Choroid plexus epithelial cell (primary cell): Measurements from ENCODE around the gene RTP2.

Experiments used
- DNase-seq: peaks from one replicate; pipeline ENCODE4 v3.0.0-alpha.2; 2010; ENCODE audit warnings: low read depth
- H3K4me3 ChIP-seq: 2 replicates; pipeline ENCODE4 v1.5.1; 2011; ENCODE audit warnings: low read depth, mild to moderate bottlenecking, control low read depth, low read length, moderate library complexity
- TF ChIP-seq, protein P1 (sequence below): conservative IDR thresholded peaks from 2 replicates; pipeline ENCODE4 v1.5.1; 2011; ENCODE audit warnings: low read depth, mild to moderate bottlenecking, control low read depth, inconsistent platforms, low read length, moderate library complexity

RTP2 gene

DNA sequence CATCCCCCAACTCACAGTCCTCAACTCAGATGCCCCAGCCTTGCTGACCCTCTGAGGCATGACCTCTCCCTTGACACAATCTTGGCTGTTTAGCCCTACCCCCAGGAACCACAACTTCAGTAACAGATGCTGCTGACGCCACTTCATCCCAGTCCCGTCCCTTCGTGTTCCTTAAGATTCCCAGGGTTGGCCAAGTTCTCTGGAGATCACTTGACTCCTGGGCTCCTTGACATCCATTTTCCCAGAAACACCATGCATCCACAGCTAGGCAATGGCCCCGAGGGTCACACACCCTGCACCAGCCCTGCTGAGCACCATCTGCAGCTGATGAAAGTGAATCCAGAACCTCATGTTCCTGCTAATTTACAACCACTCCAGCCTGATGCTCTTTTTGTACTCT lies 6.9 kb downstream of the RTP2 start:
- TF ChIP-seq, protein P1, sequence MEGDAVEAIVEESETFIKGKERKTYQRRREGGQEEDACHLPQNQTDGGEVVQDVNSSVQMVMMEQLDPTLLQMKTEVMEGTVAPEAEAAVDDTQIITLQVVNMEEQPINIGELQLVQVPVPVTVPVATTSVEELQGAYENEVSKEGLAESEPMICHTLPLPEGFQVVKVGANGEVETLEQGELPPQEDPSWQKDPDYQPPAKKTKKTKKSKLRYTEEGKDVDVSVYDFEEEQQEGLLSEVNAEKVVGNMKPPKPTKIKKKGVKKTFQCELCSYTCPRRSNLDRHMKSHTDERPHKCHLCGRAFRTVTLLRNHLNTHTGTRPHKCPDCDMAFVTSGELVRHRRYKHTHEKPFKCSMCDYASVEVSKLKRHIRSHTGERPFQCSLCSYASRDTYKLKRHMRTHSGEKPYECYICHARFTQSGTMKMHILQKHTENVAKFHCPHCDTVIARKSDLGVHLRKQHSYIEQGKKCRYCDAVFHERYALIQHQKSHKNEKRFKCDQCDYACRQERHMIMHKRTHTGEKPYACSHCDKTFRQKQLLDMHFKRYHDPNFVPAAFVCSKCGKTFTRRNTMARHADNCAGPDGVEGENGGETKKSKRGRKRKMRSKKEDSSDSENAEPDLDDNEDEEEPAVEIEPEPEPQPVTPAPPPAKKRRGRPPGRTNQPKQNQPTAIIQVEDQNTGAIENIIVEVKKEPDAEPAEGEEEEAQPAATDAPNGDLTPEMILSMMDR, result no peak
- no peak for DNase-seq
- H3K4me3 ChIP-seq, result no peak overlapping the region

DNA sequence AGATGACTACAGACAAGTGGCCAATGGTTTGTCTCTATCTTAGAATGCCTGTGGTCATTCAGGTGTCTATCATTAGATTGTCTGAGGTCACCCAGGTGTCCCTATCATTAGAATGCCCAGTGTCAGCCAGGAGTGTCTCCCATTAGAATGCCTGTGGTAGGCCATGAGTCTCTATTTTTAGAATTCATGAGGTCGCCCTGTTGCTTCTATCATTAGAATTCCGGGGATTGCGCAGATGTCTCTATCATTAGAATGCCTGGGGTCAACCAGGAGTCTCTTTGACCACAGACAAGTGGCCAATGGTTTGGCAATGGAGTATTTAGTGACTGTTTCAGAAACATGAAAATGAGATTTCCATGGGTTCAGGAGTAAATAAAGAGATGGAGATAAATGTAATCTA lies 7.6 kb downstream of the RTP2 start:
- no peak overlapping the region for H3K4me3 ChIP-seq
- TF ChIP-seq, protein P1, result no peak
- DNase-seq, result peak; percentile 47

DNA sequence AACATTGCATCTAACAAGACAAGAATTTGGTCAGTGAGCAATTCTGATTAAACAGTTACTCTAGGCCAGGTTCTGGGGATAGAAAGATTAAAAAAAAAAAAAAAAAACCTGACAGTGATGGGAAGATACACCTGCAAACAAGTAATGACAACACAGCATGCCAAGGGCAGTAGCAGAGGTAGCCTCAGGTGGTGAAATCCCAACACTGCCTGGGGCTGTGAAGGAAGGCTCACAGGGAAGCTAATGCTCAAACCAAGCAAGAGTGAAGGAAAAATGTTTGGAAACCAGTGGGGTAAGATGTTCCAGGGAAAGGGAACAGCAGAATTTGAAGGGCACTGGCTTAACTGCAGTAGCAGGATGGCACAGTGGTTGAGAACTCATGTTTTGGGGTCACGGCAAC lies 8.9 kb downstream of the RTP2 start:
- TF ChIP-seq, protein P1, result no peak
- no peak overlapping the region for H3K4me3 ChIP-seq
- no peak for DNase-seq

DNA sequence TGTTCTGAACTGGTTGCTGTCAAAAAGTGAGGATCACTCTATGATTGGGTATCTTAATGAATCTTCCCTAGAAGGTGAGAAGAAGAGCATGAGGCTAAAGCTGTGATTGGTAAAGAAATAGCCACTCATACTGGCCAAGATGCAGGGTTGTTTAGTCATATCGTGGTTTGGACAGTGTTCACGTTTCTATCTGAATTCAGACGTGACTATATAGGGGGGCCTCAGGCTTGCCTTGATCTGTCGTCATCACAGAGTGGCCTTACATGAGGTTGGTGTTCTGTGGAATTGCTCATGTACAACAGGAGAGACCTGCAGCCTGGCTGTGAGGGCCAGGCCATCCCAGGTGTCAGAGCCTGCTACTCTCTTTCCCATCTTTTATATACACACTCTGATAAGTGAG lies 12.4 kb downstream of the RTP2 start:
- H3K4me3 ChIP-seq, result no peak overlapping the region
- peak; percentile 62 for DNase-seq
- TF ChIP-seq, protein P1, result no peak

DNA sequence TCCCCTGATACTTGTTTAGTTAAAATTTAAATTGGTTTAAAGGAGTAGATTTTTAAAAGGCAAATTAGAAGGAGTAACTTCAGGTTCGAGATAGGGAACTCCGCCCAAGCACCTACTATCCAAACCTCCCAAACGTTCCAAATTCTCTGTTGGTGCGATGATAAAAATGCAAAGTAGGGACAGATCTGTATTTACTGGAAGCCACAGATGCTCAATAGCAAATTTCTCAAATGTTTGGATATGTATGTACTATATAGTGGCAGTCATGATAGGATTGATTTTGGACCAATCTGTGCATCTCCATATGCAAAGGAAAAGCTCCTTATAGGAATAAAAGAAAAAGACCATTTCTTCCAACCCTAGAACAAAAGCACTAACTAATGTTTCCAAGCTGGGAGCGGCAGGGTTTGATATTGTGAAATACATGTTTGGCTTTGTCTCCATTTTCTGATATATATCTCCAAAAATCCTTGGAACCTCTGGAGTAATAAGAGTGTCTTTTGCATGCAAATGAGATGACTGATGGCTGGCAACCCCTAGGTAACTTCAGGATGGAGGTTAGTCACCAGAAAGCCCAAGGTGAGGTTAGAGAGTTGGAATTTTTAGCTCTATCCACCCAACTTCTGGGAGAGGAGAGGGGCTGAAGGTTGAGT lies 15.6 kb downstream of the RTP2 start:
- H3K4me3 ChIP-seq, result no peak overlapping the region
- TF ChIP-seq, protein P1, result no peak
- DNase-seq, result no peak

DNA sequence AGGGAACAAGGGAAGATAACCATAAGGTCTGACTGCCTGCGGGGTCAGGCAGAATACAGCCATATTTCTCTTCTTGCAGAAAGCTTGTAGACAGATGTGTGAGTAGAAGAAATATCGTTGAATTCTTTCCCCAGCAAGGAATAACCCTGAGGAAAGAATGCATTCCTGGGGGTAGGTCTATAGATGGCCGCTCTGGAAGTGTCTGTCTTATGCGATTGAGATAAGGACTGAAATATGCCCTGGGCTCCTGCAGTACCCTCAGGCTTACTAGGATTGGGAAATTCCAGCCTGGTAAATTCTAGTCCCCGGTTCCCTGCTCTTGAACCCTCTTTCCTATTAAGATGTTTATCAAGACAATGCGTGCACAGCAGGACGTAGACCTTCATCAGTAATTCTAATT lies 16.4 kb downstream of the RTP2 start:
- TF ChIP-seq, protein P1, result no peak
- no peak for DNase-seq

DNA sequence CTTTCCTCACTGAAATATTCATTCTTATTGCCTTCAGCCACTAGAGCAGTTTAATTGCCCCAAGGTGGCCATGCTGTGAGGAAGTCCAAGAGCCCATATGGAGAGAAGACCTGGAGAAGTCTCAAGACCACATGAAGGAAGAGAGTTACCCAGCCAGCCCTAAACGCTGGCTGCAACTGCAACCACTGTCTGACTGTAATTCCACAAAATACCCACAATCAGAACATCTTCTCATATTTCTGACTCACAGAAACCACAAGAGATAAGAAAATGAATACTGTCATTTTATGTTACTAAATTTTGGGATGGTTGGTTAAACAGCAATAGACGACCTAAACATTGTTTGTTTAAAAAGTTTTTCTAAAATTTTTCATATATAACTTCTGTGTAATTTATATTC lies 17.5 kb downstream of the RTP2 start:
- DNase-seq, result peak; percentile 82
- H3K4me3 ChIP-seq, result no peak overlapping the region
- TF ChIP-seq, protein P1, result no peak

More for the DNA sequence above, 16.4 kb downstream of the RTP2 start:
- H3K4me3 ChIP-seq, result no peak overlapping the region
